ENCODE measurements around the gene CDK5RAP3.

The CDK5RAP3 gene

GRCh38 chr17:47948706-47949196, 22.2 kb upstream of the CDK5RAP3 start:
- in situ Hi-C loops (cut with MboI; ENCODE audit: low sequenced_read_pairs), result no loop called here

- in situ Hi-C loops (cut with MboI; ENCODE audit: low sequenced_read_pairs), result no loop called here
These were observed 21.6 kb upstream of the CDK5RAP3 start for GRCh38 chr17:47949197-47949759.

- in situ Hi-C loops (cut with MboI; ENCODE audit: low sequenced_read_pairs), result no loop called here
These were observed 21.0 kb upstream of the CDK5RAP3 start for GRCh38 chr17:47949946-47950345.

- in situ Hi-C loops (cut with MboI; ENCODE audit: low sequenced_read_pairs), result no loop called here
These were observed 20.5 kb upstream of the CDK5RAP3 start for GRCh38 chr17:47950448-47950847.

GRCh38 chr17:47952171-47953021, 18.5 kb upstream of the CDK5RAP3 start:
- in situ Hi-C loops (cut with MboI; ENCODE audit: low sequenced_read_pairs), result no loop called here

GRCh38 chr17:47953909-47954308, 17.0 kb upstream of the CDK5RAP3 start:
- in situ Hi-C loops (cut with MboI; ENCODE audit: low sequenced_read_pairs), result no loop called here

GRCh38 chr17:47955497-47956461, 15.1 kb upstream of the CDK5RAP3 start:
- in situ Hi-C loops (cut with MboI; ENCODE audit: low sequenced_read_pairs), result no loop called here

- in situ Hi-C loops (cut with MboI; ENCODE audit: low sequenced_read_pairs), result no loop called here
These were observed 13.9 kb upstream of the CDK5RAP3 start for GRCh38 chr17:47956791-47957590.

GRCh38 chr17:47957591-47958490, 13.1 kb upstream of the CDK5RAP3 start, which contains the start of gene PRR15L:
Gene PRR15L (minus strand): TSS chr17:47957883. CDS start chr17:47953234, 4,649 bp downstream.
- in situ Hi-C loops (cut with MboI; ENCODE audit: low sequenced_read_pairs), result no loop called here

- in situ Hi-C loops (cut with MboI; ENCODE audit: low sequenced_read_pairs), result no loop called here
These were observed 10.9 kb upstream of the CDK5RAP3 start for GRCh38 chr17:47959825-47960655.

GRCh38 chr17:47961406-47961805, 9.5 kb upstream of the CDK5RAP3 start:
- in situ Hi-C loops (cut with MboI; ENCODE audit: low sequenced_read_pairs), result no loop called here

- in situ Hi-C loops (cut with MboI; ENCODE audit: low sequenced_read_pairs), result no loop called here
These were observed 8.0 kb upstream of the CDK5RAP3 start for GRCh38 chr17:47962901-47963300.

GRCh38 chr17:47964856-47965255, 6.1 kb upstream of the CDK5RAP3 start:
- in situ Hi-C loops (cut with MboI; ENCODE audit: low sequenced_read_pairs), result no loop called here

GRCh38 chr17:47966079-47966519, 4.8 kb upstream of the CDK5RAP3 start:
- in situ Hi-C loops (cut with MboI; ENCODE audit: low sequenced_read_pairs), result no loop called here

GRCh38 chr17:47967607-47968252, 3.2 kb upstream of the CDK5RAP3 start:
- in situ Hi-C loops (cut with MboI; ENCODE audit: low sequenced_read_pairs), result no loop called here

- in situ Hi-C loops (cut with MboI; ENCODE audit: low sequenced_read_pairs), result no loop called here
These were observed 2.1 kb upstream of the CDK5RAP3 start for GRCh38 chr17:47968836-47969235.

- in situ Hi-C loops (cut with MboI; ENCODE audit: low sequenced_read_pairs), result no loop called here
These were observed 786 bp upstream of the CDK5RAP3 start for GRCh38 chr17:47969930-47970724.

All from hTERT RPE-1 (cell line).